Smooth muscle cell (in vitro differentiated cells): ENCODE data around the gene PEAK1. TPM values are rescaled to one million over a fixed set of nuclear protein-coding genes. Genes with fewer than 3 reads are reported as not detected.

Experiments used
- DNase-seq: peaks from one replicate; lab custom pipeline; 2025; ENCODE audit not compliant: unreplicated experiment; lab: John Stamatoyannopoulos, UW
- H2AFZ ChIP-seq: fragments of 200-600 bp; sonication (generic); 2 replicates; pipeline ENCODE4 v1.6.0; 2016; ENCODE audit warnings: antibody characterized with exemption, low read depth, mild to moderate bottlenecking
- H3F3A ChIP-seq: fragments of 200-600 bp; sonication (generic); 2 replicates; pipeline ENCODE4 v1.6.0; 2017; ENCODE audit warnings: antibody characterized with exemption, low read depth
- H3K27ac ChIP-seq: fragments of 200-600 bp; sonication (generic); 2 replicates; pipeline ENCODE4 v1.5.1; 2016; ENCODE audit warnings: low read depth, mild to moderate bottlenecking
- H3K27me3 ChIP-seq: fragments of 200-600 bp; sonication (generic); 2 replicates; pipeline ENCODE4 v1.6.1; 2016; ENCODE audit warnings: low read depth, mild to moderate bottlenecking
- H3K36me3 ChIP-seq: fragments of 200-600 bp; sonication (generic); 2 replicates; pipeline ENCODE4 v1.5.1; 2016; ENCODE audit warnings: low read depth
- H3K4me1 ChIP-seq: fragments of 200-600 bp; sonication (generic); 2 replicates; pipeline ENCODE4 v1.5.1; 2016; ENCODE audit warnings: low read depth
- H3K4me2 ChIP-seq: fragments of 200-600 bp; sonication (generic); 2 replicates; pipeline ENCODE4 v1.6.0; 2016; ENCODE audit warnings: mild to moderate bottlenecking
- H3K4me3 ChIP-seq: fragments of 200-600 bp; sonication (generic); 2 replicates; pipeline ENCODE4 v1.5.1; 2016; ENCODE audit warnings: mild to moderate bottlenecking
- H3K79me2 ChIP-seq: fragments of 200-600 bp; sonication (generic); 2 replicates; pipeline ENCODE4 v1.6.0; 2016; ENCODE audit warnings: low read depth, mild to moderate bottlenecking
- H3K9ac ChIP-seq: fragments of 200-600 bp; sonication (generic); 2 replicates; pipeline ENCODE4 v1.6.0; 2016; ENCODE audit warnings: low read depth
- H3K9me3 ChIP-seq: fragments of 200-600 bp; sonication (generic); replicated peaks from 2 replicates; pipeline ENCODE4 v1.5.1; 2016; ENCODE audit warnings: low read depth
- H4K20me1 ChIP-seq: fragments of 200-600 bp; sonication (generic); 2 replicates; pipeline ENCODE4 v1.6.0; 2016; ENCODE audit warnings: low read depth
- WGBS: methylation state at CpG from one replicate; pipeline ENCODE4 v1.1.7; 2016; ENCODE audit warnings: low lambda C conversion rate; 5-methylcytosine and 5-hydroxymethylcytosine counted together
- polyA plus RNA-seq: library from polyadenylated mRNA; unstranded; fragments of >200 nt; fragmentation: Nextera tagmentation; extraction: Ambion mirVana; gene quantifications from 2 replicates; pipeline ENCODE4 v1.2.1, GENCODE V29; 2016
- total RNA-seq: library from RNA; depleted of rRNA; stranded (reverse); fragments of >200 nt; gene quantifications from 2 replicates; pipeline ENCODE4 v1.2.3, GENCODE V29; 2014
- TF ChIP-seq, protein P1 (sequence below): fragments of 200-600 bp; sonication (generic); IDR thresholded peaks from 2 replicates; pipeline ENCODE4 v1.5.1; 2017; ENCODE audit warnings: borderline replicate concordance, mild to moderate bottlenecking, antibody characterized with exemption; ENCODE audit not compliant: insufficient read depth, poor library complexity, severe bottlenecking

The PEAK1 gene
- total and polyA plus RNA-seq, 2 experiments from 2014 or later: 5.6 to 21.9 TPM

DNA sequence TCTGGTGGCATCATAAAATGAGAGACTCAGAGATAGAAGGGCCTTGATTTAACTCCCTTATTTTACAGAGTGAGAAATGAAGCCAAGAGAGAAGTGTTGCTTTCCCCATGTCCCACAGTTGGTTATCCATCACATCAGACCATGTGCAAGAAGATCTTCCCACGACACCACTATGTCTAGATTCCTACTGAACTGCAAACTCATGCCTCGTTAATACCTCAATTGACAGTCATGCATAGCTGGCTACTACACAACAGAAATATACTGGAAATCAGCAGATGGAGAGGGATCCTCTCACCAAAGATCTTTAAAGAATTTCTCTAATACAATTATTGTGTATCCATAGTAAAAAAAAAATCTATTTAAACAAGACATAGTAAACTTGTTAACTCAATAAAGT is 33.3 kb downstream of the PEAK1 start:
- WGBS: 58% methylated on average over 2 of the region's 2 CpGs
- peaks cover 87% of the 10 kb centered on the region for H3K79me2 ChIP-seq
- H3K27me3 ChIP-seq: no peaks in the 10 kb centered on the region
- no peaks in the 10 kb centered on the region for H3K36me3 ChIP-seq
- no peaks in the 10 kb centered on the region for H3K4me1 ChIP-seq
- H3F3A ChIP-seq: peaks cover 6% of the 10 kb centered on the region
- peaks cover 99% of the 10 kb centered on the region for H4K20me1 ChIP-seq
- H2AFZ ChIP-seq: no peak overlapping the region
- TF ChIP-seq, protein P1, sequence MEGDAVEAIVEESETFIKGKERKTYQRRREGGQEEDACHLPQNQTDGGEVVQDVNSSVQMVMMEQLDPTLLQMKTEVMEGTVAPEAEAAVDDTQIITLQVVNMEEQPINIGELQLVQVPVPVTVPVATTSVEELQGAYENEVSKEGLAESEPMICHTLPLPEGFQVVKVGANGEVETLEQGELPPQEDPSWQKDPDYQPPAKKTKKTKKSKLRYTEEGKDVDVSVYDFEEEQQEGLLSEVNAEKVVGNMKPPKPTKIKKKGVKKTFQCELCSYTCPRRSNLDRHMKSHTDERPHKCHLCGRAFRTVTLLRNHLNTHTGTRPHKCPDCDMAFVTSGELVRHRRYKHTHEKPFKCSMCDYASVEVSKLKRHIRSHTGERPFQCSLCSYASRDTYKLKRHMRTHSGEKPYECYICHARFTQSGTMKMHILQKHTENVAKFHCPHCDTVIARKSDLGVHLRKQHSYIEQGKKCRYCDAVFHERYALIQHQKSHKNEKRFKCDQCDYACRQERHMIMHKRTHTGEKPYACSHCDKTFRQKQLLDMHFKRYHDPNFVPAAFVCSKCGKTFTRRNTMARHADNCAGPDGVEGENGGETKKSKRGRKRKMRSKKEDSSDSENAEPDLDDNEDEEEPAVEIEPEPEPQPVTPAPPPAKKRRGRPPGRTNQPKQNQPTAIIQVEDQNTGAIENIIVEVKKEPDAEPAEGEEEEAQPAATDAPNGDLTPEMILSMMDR: no peak
- no peak overlapping the region for H3K27ac ChIP-seq
- no peak overlapping the region for H3K4me2 ChIP-seq
- no peak overlapping the region for H3K9ac ChIP-seq
- H3K9me3 ChIP-seq: no peaks in the 10 kb centered on the region
- no peak for DNase-seq
- H3K4me3 ChIP-seq: no peak overlapping the region

DNA sequence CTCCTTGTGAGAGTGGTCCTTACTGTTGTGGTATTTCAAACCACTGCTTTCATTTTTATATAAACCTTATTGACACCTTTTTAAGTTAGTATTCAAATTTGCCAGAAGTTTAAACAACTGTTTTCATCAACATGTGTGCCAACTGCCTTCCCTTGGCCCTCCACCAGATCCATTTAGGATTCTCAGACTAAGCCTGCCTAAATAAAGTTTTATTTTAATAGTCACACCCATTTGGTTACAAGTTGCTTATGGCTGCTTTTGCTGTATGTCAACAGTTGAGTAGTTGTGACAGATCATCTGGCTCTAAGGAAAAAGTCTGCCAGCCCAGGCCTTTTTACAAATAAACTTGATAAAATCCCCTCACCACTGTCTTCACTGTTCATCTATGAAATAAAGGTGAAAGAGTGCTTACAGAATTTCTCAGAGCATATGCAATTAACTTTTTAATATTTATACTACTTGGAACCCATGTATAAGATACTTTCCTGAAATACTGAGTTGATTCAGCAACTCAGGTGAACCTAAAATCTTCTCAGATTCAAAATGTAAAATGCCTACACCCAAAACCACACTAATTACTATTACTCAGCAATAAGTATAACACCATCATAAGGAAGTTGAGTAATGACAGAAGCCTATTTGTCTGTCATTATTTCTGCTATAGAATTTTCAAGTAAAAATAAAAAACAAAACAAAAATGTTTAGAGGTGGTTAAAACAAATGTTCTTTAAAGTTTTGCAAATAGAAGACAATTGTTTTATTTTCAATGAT is 35.1 kb downstream of the PEAK1 start:
- no peak for DNase-seq
- Histone ChIP-seq H3K9me3 (no peaks in the 10 kb centered on the region), H3F3A (no peaks in the 10 kb centered on the region), H3K36me3 (no peaks in the 10 kb centered on the region), H3K4me2 (no peak overlapping the region), H3K27ac (no peak overlapping the region), H3K4me3 (no peak overlapping the region), H3K9ac (no peak overlapping the region), H4K20me1 (peaks cover 99% of the 10 kb centered on the region), H2AFZ (no peak overlapping the region), H3K27me3 (no peaks in the 10 kb centered on the region), H3K79me2 (peaks cover 85% of the 10 kb centered on the region), H3K4me1 (no peaks in the 10 kb centered on the region)
- TF ChIP-seq, protein P1: no peak

DNA sequence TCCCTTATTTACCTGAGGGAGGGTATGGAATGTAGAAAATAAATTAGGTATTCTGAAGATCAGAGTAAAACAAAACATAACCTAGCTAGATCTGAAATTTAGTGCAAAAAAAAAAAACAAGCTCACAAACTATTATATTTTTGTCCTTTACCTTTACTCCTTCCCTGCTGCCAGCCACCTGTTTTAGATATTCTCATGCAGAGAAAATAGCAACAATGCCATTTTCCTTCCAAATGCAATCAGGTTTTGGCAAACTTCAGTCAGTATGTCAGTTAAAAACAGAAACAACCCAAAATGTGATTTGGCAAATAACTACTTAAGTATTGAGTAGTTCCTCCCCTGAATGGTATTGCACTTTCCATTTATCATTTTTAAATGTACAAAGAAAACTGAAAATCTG is 35.8 kb downstream of the PEAK1 start:
- Histone ChIP-seq H3K79me2 (peaks cover 83% of the 10 kb centered on the region), H3F3A (no peaks in the 10 kb centered on the region), H3K9me3 (no peaks in the 10 kb centered on the region), H3K4me3 (no peak overlapping the region), H3K27me3 (no peaks in the 10 kb centered on the region), H4K20me1 (peaks cover 99% of the 10 kb centered on the region), H3K36me3 (no peaks in the 10 kb centered on the region), H3K9ac (no peak overlapping the region), H3K4me2 (no peak overlapping the region), H3K4me1 (no peaks in the 10 kb centered on the region), H2AFZ (no peak overlapping the region), H3K27ac (no peak overlapping the region)
- TF ChIP-seq, protein P1: no peak
- no peak for DNase-seq

DNA sequence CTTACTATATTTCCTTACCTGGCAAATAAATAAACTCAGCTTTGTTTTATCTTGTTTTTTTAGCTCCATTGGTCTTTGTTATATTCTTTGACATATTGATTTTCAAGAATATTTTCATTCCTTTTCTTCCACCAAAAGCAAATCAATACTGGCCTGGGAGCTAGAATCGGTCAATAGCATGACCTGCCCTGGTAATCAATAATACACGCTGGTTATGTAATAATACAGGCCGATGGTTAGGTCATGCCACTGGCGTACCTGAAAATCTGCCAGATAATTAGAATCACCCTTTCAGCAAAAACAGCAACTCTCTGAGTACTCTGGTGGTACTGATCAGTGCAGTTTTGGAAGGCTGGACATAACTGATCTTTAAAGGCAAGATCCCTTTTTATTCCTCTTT is 39.9 kb downstream of the PEAK1 start:
- 96% methylated on average over 4 of the region's 4 CpGs for WGBS
- no peaks in the 10 kb centered on the region for H3K36me3 ChIP-seq
- peaks cover 78% of the 10 kb centered on the region for H3K79me2 ChIP-seq
- H2AFZ ChIP-seq: no peak overlapping the region
- no peaks in the 10 kb centered on the region for H3K9me3 ChIP-seq
- no peaks in the 10 kb centered on the region for H3F3A ChIP-seq
- no peak overlapping the region for H3K4me2 ChIP-seq
- TF ChIP-seq, protein P1: no peak
- no peak overlapping the region for H3K27ac ChIP-seq
- peaks cover 81% of the 10 kb centered on the region for H4K20me1 ChIP-seq
- no peaks in the 10 kb centered on the region for H3K27me3 ChIP-seq
- no peak overlapping the region for H3K4me3 ChIP-seq
- H3K9ac ChIP-seq: no peak overlapping the region
- DNase-seq: no peak
- no peaks in the 10 kb centered on the region for H3K4me1 ChIP-seq
